K562 (cell line): ENCODE results near the gene CNOT9. TPM values are rescaled to one million over a fixed set of nuclear protein-coding genes. Genes with fewer than 3 reads are reported as not detected.

ENCODE experiments used
- NCOA4 ChIP-seq: fragments of 450-650 bp; IDR thresholded peaks from 2 replicates; pipeline ENCODE4 v1.6.1; 2018; ENCODE audit warnings: mild to moderate bottlenecking; ENCODE audit not compliant: partially characterized antibody
- TCF3 ChIP-seq: sonication (generic); formaldehyde crosslinking; IDR thresholded peaks from 2 replicates; pipeline ENCODE4 v1.4.0; 2020; ENCODE audit warnings: mild to moderate bottlenecking, missing genetic modification reagents
- ZNF785 ChIP-seq: fragments of 250-450 bp; sonication (Bioruptor Pico); IDR thresholded peaks from 2 replicates; pipeline ENCODE4 v1.4.0; 2020; ENCODE audit warnings: mild to moderate bottlenecking
- polyA plus RNA-seq, 8 experiments: library from polyadenylated mRNA; depleted of rRNA in 4 of 8; stranded (reverse) in 5 of 8; unstranded in 3 of 8; fragments of >200 nt; fragmentation: Nextera tagmentation in 2 of 8; fragmentation: Illumina TruSeq in 1 of 8; extraction: Ambion mirVana in 2 of 8; extraction: Trizol in 1 of 8; gene quantifications; 2 replicates each; pipeline versions ENCODE4 v1.2.1 to v1.2.3, GENCODE V29; 2011 to 2014; ENCODE audit warnings: inconsistent platforms in 1 of 8, missing spikeins in 1 of 8
- total RNA-seq, 7 experiments: library from RNA; depleted of rRNA in 6 of 7; stranded (reverse); fragments of >200 nt in 6 of 7; fragmentation: Illumina TruSeq in 2 of 7; extraction: Trizol in 2 of 7; gene quantifications; 2 replicates each; pipeline versions ENCODE4 v1.2.1 to v1.2.3, GENCODE V29; 2011 to 2021; ENCODE audit warnings: low replicate concordance in 1 of 7
- TF ChIP-seq, protein P1 (sequence below): fragments of 450-650 bp; IDR thresholded peaks from 2 replicates; pipeline ENCODE4 v1.6.1; 2016; ENCODE audit warnings: low read depth
- TF ChIP-seq, protein P2 (sequence below): sonication (generic); formaldehyde crosslinking; IDR thresholded peaks from 2 replicates; pipeline ENCODE4 v1.8.0; 2022; ENCODE audit warnings: missing genetic modification reagents, mild to moderate bottlenecking, borderline replicate concordance

The CNOT9 gene
- total and polyA plus RNA-seq, 9 of the 15 experiments (the other 6 are each of a cell fraction or from before 2014, with no cell fraction given): 19.0 to 82.6 (median 46.7) TPM

DNA sequence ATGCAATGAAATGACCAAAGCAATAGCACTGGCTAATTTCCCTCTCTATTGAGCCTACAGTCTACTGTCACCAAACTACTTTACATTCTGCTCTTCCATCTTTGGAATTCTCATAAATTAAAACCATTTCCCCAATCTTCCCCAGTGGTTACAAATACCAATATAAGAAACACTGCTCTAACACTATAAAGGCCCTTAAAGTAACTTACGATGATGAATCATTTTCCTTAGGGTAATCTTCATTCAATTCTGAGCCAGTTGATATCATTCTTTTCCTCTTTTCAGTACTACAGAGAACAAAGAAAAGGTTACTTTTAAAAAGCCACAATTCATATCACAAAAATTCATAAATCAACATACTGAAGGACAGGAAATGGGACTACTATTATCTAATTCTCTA is 22.6 kb upstream of the CNOT9 start (continued):
- TF ChIP-seq, protein P1, sequence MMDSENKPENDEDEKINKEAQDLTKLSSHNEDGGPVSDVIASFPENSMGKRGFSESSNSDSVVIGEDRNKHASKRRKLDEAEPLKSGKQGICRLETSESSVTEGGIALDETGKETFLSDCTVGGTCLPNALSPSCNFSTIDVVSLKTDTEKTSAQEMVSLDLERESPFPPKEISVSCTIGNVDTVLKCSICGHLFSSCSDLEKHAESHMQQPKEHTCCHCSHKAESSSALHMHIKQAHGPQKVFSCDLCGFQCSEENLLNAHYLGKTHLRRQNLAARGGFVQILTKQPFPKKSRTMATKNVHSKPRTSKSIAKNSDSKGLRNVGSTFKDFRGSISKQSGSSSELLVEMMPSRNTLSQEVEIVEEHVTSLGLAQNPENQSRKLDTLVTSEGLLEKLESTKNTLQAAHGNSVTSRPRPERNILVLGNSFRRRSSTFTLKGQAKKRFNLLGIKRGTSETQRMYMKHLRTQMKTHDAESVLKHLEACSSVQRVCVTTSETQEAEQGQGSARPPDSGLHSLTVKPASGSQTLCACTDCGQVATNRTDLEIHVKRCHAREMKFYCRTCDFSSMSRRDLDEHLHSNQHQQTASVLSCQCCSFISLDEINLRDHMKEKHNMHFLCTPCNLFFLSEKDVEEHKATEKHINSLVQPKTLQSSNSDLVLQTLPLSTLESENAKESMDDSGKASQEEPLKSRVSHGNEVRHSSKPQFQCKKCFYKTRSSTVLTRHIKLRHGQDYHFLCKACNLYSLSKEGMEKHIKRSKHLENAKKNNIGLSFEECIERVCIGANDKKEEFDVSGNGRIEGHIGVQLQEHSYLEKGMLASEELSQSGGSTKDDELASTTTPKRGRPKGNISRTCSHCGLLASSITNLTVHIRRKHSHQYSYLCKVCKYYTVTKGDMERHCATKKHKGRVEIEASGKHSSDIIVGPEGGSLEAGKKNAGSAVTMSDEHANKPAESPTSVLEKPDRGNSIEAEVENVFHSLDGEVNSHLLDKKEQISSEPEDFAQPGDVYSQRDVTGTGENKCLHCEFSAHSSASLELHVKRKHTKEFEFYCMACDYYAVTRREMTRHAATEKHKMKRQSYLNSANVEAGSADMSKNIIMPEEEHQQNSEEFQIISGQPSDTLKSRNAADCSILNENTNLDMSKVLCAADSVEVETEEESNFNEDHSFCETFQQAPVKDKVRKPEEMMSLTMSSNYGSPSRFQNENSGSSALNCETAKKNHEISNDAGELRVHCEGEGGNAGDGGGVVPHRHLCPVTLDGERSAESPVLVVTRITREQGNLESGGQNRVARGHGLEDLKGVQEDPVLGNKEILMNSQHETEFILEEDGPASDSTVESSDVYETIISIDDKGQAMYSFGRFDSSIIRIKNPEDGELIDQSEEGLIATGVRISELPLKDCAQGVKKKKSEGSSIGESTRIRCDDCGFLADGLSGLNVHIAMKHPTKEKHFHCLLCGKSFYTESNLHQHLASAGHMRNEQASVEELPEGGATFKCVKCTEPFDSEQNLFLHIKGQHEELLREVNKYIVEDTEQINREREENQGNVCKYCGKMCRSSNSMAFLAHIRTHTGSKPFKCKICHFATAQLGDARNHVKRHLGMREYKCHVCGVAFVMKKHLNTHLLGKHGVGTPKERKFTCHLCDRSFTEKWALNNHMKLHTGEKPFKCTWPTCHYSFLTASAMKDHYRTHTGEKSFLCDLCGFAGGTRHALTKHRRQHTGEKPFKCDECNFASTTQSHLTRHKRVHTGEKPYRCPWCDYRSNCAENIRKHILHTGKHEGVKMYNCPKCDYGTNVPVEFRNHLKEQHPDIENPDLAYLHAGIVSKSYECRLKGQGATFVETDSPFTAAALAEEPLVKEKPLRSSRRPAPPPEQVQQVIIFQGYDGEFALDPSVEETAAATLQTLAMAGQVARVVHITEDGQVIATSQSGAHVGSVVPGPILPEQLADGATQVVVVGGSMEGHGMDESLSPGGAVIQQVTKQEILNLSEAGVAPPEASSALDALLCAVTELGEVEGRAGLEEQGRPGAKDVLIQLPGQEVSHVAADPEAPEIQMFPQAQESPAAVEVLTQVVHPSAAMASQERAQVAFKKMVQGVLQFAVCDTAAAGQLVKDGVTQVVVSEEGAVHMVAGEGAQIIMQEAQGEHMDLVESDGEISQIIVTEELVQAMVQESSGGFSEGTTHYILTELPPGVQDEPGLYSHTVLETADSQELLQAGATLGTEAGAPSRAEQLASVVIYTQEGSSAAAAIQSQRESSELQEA: no peak
- no peak for TF ChIP-seq ZNF785
- no peak for TF ChIP-seq TCF3
- TF ChIP-seq, protein P2, sequence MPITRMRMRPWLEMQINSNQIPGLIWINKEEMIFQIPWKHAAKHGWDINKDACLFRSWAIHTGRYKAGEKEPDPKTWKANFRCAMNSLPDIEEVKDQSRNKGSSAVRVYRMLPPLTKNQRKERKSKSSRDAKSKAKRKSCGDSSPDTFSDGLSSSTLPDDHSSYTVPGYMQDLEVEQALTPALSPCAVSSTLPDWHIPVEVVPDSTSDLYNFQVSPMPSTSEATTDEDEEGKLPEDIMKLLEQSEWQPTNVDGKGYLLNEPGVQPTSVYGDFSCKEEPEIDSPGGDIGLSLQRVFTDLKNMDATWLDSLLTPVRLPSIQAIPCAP: no peak
- TF ChIP-seq NCOA4: no peak
